GM12878 (cell line): ENCODE results near the gene FRMD5. TPM values are rescaled to one million over a fixed set of nuclear protein-coding genes. Genes with fewer than 3 reads are reported as not detected.
A peak's percentile ranks its signal among the peaks of the same experiment; 100 is the strongest.

ENCODE experiments used
- BACH1 ChIP-seq: fragments of 450-650 bp; IDR thresholded peaks from 2 replicates; pipeline ENCODE4 v1.6.1; 2017; ENCODE audit warnings: mild to moderate bottlenecking, borderline replicate concordance
- CEBPB ChIP-seq, 2 experiments: fragments of 150-350 bp in 1 of 2; IDR thresholded peaks; 2 replicates each; pipeline ENCODE4 v1.6.1; 2012 to 2014; ENCODE audit warnings: low read depth in 2 of 2, low read length in 2 of 2, borderline replicate concordance in 1 of 2, inconsistent platforms in 1 of 2
- CREM ChIP-seq: IDR thresholded peaks from 2 replicates; pipeline ENCODE4 v1.6.1; 2014; ENCODE audit warnings: antibody characterized with exemption, low read depth
- E2F4 ChIP-seq: IDR thresholded peaks from 2 replicates; pipeline ENCODE4 v1.6.1; 2012; ENCODE audit warnings: low read depth, low read length, improper control_type of control experiment
- E4F1 ChIP-seq: fragments of 450-650 bp; IDR thresholded peaks from 2 replicates; pipeline ENCODE4 v1.6.1; 2018; ENCODE audit warnings: borderline replicate concordance, mild to moderate bottlenecking; ENCODE audit not compliant: partially characterized antibody
- ELK1 ChIP-seq: IDR thresholded peaks from 2 replicates; pipeline ENCODE4 v1.6.1; 2012; ENCODE audit warnings: low read depth, low read length, improper control_type of control experiment
- FOXM1 ChIP-seq: IDR thresholded peaks from 2 replicates; pipeline ENCODE4 v1.6.1; 2012; ENCODE audit warnings: low read depth, mild to moderate bottlenecking, inconsistent platforms, low read length, moderate library complexity
- GABPA ChIP-seq: IDR thresholded peaks from 2 replicates; pipeline ENCODE4 v1.6.1; 2014; ENCODE audit warnings: antibody characterized with exemption, low read depth, mild to moderate bottlenecking, inconsistent platforms
- HDGF ChIP-seq: fragments of 450-650 bp; IDR thresholded peaks from 2 replicates; pipeline ENCODE4 v1.6.1; 2016; ENCODE audit warnings: antibody characterized with exemption
- LARP7 ChIP-seq: fragments of 450-650 bp; IDR thresholded peaks from 2 replicates; pipeline ENCODE4 v1.6.1; 2017; ENCODE audit warnings: mild to moderate bottlenecking
- MLLT1 ChIP-seq: fragments of 450-650 bp; IDR thresholded peaks from 2 replicates; pipeline ENCODE4 v1.6.1; 2016; ENCODE audit warnings: mild to moderate bottlenecking
- MYB ChIP-seq: fragments of 150-350 bp; IDR thresholded peaks from 2 replicates; pipeline ENCODE4 v1.6.1; 2014; ENCODE audit warnings: mild to moderate bottlenecking, low read depth, low read length, borderline replicate concordance
- NR2F1 ChIP-seq: fragments of 450-650 bp; conservative IDR thresholded peaks from 2 replicates; pipeline ENCODE4 v1.6.1; 2017; ENCODE audit warnings: mild to moderate bottlenecking
- NRF1 ChIP-seq: conservative IDR thresholded peaks from 2 replicates; pipeline ENCODE4 v1.6.1; 2011; ENCODE audit warnings: mild to moderate bottlenecking, low read depth, low read length, improper control_type of control experiment
- RFX5 ChIP-seq: IDR thresholded peaks from 2 replicates; pipeline ENCODE4 v1.6.1; 2011; ENCODE audit warnings: low read depth, low read length, improper control_type of control experiment
- SIX5 ChIP-seq: IDR thresholded peaks from 2 replicates; pipeline ENCODE4 v1.6.1; 2011; ENCODE audit warnings: mild to moderate bottlenecking, low read depth, low read length, moderate library complexity; ENCODE audit not compliant: severe bottlenecking
- SMAD1 ChIP-seq: fragments of 450-650 bp; IDR thresholded peaks from 2 replicates; pipeline ENCODE4 v1.6.1; 2018; ENCODE audit warnings: mild to moderate bottlenecking, low read depth; ENCODE audit not compliant: partially characterized antibody
- SP1 ChIP-seq: IDR thresholded peaks from one replicate; pipeline ENCODE4 v1.6.1; 2011; ENCODE audit warnings: low read depth, low read length
- SREBF1 ChIP-seq: IDR thresholded peaks from 2 replicates; pipeline ENCODE4 v1.6.1; 2012; ENCODE audit warnings: mild to moderate bottlenecking, low read length
- SUPT20H ChIP-seq: IDR thresholded peaks from 2 replicates; pipeline ENCODE4 v1.6.1; 2011; ENCODE audit warnings: low read depth, mild to moderate bottlenecking, low read length, moderate library complexity, borderline replicate concordance; ENCODE audit not compliant: control insufficient read depth
- SUZ12 ChIP-seq: fragments of 200-600 bp; sonication (generic); IDR thresholded peaks from one replicate; pipeline ENCODE4 v1.6.1; 2018; ENCODE audit warnings: antibody characterized with exemption, mild to moderate bottlenecking; ENCODE audit not compliant: unreplicated experiment
- WRNIP1 ChIP-seq: IDR thresholded peaks from 2 replicates; pipeline ENCODE4 v1.6.1; 2011; ENCODE audit warnings: low read depth, low read length, improper control_type of control experiment, borderline replicate concordance
- ZBED1 ChIP-seq: IDR thresholded peaks from 2 replicates; pipeline ENCODE4 v1.6.1; 2016; ENCODE audit warnings: borderline replicate concordance
- ZNF217 ChIP-seq: fragments of 450-650 bp; IDR thresholded peaks from 2 replicates; pipeline ENCODE4 v1.6.1; 2017; ENCODE audit warnings: antibody characterized with exemption, mild to moderate bottlenecking
- ZNF24 ChIP-seq: fragments of 450-650 bp; IDR thresholded peaks from 2 replicates; pipeline ENCODE4 v1.6.1; 2017; ENCODE audit warnings: antibody characterized with exemption, mild to moderate bottlenecking
- polyA plus RNA-seq, 11 experiments: library from polyadenylated mRNA; depleted of rRNA in 4 of 11; unstranded in 6 of 11; stranded (reverse) in 5 of 11; fragments of >200 nt; fragmentation: Nextera tagmentation in 4 of 11; fragmentation: Illumina TruSeq in 1 of 11; extraction: Ambion mirVana in 4 of 11; extraction: Trizol in 1 of 11; gene quantifications; 1 replicate in 1 of 11; 2 replicates in 10 of 11; pipeline versions ENCODE4 v1.2.1 to v1.2.3, GENCODE V29; 2011 to 2016; ENCODE audit warnings: inconsistent platforms in 2 of 11, missing spikeins in 2 of 11, low read depth in 1 of 11
- total RNA-seq, 4 experiments: library from RNA; depleted of rRNA in 3 of 4; stranded (reverse); fragments of >200 nt in 3 of 4; fragmentation: Illumina TruSeq in 1 of 4; extraction: Trizol in 1 of 4; gene quantifications; 2 replicates each; pipeline versions ENCODE4 v1.2.1 to v1.2.3, GENCODE V29; 2013 to 2021

Gene FRMD5
- total and polyA plus RNA-seq, 10 of the 15 experiments (the other 5 are each of a cell fraction or from before 2014, with no cell fraction given): 0.26 to 6.4 (median 0.68) TPM; not detected in 1

GRCh38 chr15:43948691-43949325 is 246.3 kb downstream of the FRMD5 start (continued):
- TF ChIP-seq SMAD1 (no peak), NR2F1 (peak; percentile 31; the same call in 1 of the 2 replicates), ZBED1 (no peak), SUZ12 (no peak), LARP7 (no peak), FOXM1 (no peak), GABPA (no peak), ZNF217 (no peak), NRF1 (no peak), RFX5 (no peak), WRNIP1 (no peak), E2F4 (no peak), BACH1 (no peak), SUPT20H (no peak), MYB (no peak), E4F1 (no peak), HDGF (no peak), CEBPB (IDR thresholded peaks at IDR 0.05; ENCODE audit: borderline replicate concordance in 1 of 2, low read depth in 2 of 2, low read length in 2 of 2) (no peak), CREM (0 out of 2 replicates have a peak, but pooled peaks have one; percentile 14), MLLT1 (no peak), SP1 (no peak), ZNF24 (no peak), ELK1 (no peak), SIX5 (no peak), SREBF1 (no peak)
